AG04450 (cell line): ENCODE measurements around the gene SETD3. TPM values are rescaled to one million over a fixed set of nuclear protein-coding genes. Genes with fewer than 3 reads are reported as not detected.

Source experiments
- CTCF ChIA-PET: fragments of 300-600, 350-600 bp; formaldehyde crosslinking; extraction: SDS; loops from one replicate; lab custom pipeline; 2022; ENCODE audit warnings: antibody characterized with exemption, inconsistent platforms; lab: Charles Lee
- POLR2A ChIA-PET: fragments of 350-600 bp; formaldehyde crosslinking; extraction: SDS; loops from one replicate; lab custom pipeline; 2021; ENCODE audit warnings: antibody characterized with exemption, inconsistent platforms; lab: Yijun Ruan, JAX
- DNase-seq: peaks from one replicate; pipeline ENCODE4 v3.0.0-alpha.2; 2011; ENCODE audit warnings: low read depth, low spot score
- H3K27ac ChIP-seq: one replicate; pipeline ENCODE4 v1.5.1; 2012; ENCODE audit warnings: low read depth, low read length, control low read depth
- H3K27me3 ChIP-seq: one replicate; pipeline ENCODE4 v1.6.0; 2012; ENCODE audit warnings: low read length; ENCODE audit not compliant: control insufficient read depth, insufficient read depth
- H3K4me3 ChIP-seq: 2 replicates; pipeline ENCODE4 v1.5.1; 2011; ENCODE audit warnings: mild to moderate bottlenecking, low read depth, low read length, control low read depth
- H3K9me3 ChIP-seq: 2 replicates; pipeline ENCODE4 v1.5.1; 2012; ENCODE audit warnings: low read length; ENCODE audit not compliant: control insufficient read depth, insufficient read depth
- CTCF ChIP-seq: IDR thresholded peaks from 2 replicates; pipeline ENCODE4 v1.5.1; 2011; ENCODE audit warnings: low read depth, low read length, control low read depth, inconsistent platforms
- polyA plus RNA-seq: library from polyadenylated mRNA; depleted of rRNA; stranded (reverse); fragments of >200 nt; gene quantifications from 2 replicates; pipeline ENCODE4 v1.2.3, GENCODE V29; 2011

Gene SETD3
- polyA plus RNA-seq, 1 experiment: 25.0 TPM

GRCh38 chr14:99389174-99389826 is 91.4 kb downstream of the SETD3 start:
- no peak overlapping the region for H3K27ac ChIP-seq
- peak; percentile 77 for TF ChIP-seq CTCF
- no peak overlapping the region; the same call in 1 of the 2 replicates for H3K4me3 ChIP-seq
- H3K9me3 ChIP-seq: peaks cover 4% of the 10 kb centered on the region; the same call in 1 of the 2 replicates
- ChIA-PET POLR2A (no interaction called here), CTCF (interaction anchor here (0.6 to 12.6 kb wide), 17 partner anchors 9 to 123 kb away, joined by 3 to 305 read pairs (median 4); partner anchors contain the start of gene BCL11B)
- DNase-seq: no peak
- peaks cover 11% of the 10 kb centered on the region for H3K27me3 ChIP-seq

- TF ChIP-seq CTCF: no peak
- Histone ChIP-seq H3K27ac (no peak overlapping the region), H3K9me3 (peaks cover 4% of the 10 kb centered on the region; the same call in 1 of the 2 replicates), H3K4me3 (no peak overlapping the region), H3K27me3 (peaks cover 14% of the 10 kb centered on the region)
- ChIA-PET POLR2A (no interaction called here), CTCF (interaction anchor here (0.6 to 12.6 kb wide), 9 partner anchors 9 to 470 kb away, joined by 3 to 305 read pairs (median 4); partner anchors contain the start of gene BCL11B)
- DNase-seq: no peak
Observed at GRCh38 chr14:99388286-99388685, 92.4 kb downstream of the SETD3 start.

GRCh38 chr14:99387880-99388279 is 92.8 kb downstream of the SETD3 start:
- no peak overlapping the region for H3K27ac ChIP-seq
- H3K9me3 ChIP-seq: peaks cover 4% of the 10 kb centered on the region; the same call in 1 of the 2 replicates
- ChIA-PET POLR2A (no interaction called here), CTCF (interaction anchor here (0.7 to 12.6 kb wide), 6 partner anchors 9 to 1953 kb away, joined by 3 to 305 read pairs (median 4); no protein-coding TSS in a partner anchor)
- DNase-seq: no peak
- no peak for TF ChIP-seq CTCF
- H3K27me3 ChIP-seq: peaks cover 16% of the 10 kb centered on the region
- H3K4me3 ChIP-seq: no peak overlapping the region

GRCh38 chr14:99384450-99385417 is 95.9 kb downstream of the SETD3 start:
- no peak for DNase-seq
- H3K9me3 ChIP-seq: peaks cover 4% of the 10 kb centered on the region; the same call in 1 of the 2 replicates
- H3K27me3 ChIP-seq: peaks cover 16% of the 10 kb centered on the region
- H3K4me3 ChIP-seq: no peak overlapping the region
- H3K27ac ChIP-seq: no peak overlapping the region
- ChIA-PET POLR2A (no interaction called here), CTCF (interaction anchor here (7.8 kb wide), 1 partner anchor 8 kb away, joined by 47 read pairs; no protein-coding TSS in a partner anchor)
- no peak for TF ChIP-seq CTCF
